ENCODE data around the gene SEMA5A.

The SEMA5A gene

DNA sequence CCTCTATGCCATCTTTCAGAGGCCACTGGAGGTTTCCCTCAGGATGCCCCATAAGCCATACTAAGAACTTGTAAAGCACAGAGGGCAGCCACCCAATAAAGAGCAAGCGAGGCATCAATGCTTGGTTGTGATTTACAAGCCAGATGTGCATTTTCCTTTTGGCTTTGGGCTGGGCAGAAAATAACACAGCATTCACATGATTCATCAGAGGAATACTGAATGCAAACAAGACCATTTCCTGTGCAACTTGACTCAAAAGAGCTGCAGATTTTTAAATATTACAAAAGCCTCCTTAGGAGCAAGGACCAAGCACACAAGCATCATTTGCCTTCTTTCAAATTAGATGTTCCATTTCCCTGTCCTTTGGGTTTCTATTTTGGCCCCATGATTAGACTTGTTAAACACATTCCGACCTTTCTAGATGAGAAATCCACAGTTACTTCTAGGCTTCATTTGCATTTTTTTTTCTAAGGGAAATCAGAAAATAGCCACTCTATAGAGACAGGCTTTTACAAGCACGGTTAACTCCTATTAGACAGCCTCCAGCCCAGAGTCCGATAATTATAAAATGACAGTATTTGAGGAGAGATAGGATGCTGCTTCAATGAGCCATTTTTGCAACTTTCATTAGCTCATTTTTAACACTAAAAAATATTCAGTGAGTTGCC lies 207.8 kb downstream of the SEMA5A start:
- H3K27me3 Mint-ChIP-seq, result no peaks in the 10 kb centered on the region
- no peak overlapping the region for H3K4me3 Mint-ChIP-seq
- no peaks in the 10 kb centered on the region for H3K4me1 Mint-ChIP-seq
- ATAC-seq (replicated peaks) (no peak), DNase-seq (no peak)
- no peak overlapping the region for H3K27ac Mint-ChIP-seq
- peaks cover 0 to 7% of the 10 kb centered on the region in 2 donors for H3K9me3 Mint-ChIP-seq
- H3K36me3 Mint-ChIP-seq, result no peaks in the 10 kb centered on the region

DNA sequence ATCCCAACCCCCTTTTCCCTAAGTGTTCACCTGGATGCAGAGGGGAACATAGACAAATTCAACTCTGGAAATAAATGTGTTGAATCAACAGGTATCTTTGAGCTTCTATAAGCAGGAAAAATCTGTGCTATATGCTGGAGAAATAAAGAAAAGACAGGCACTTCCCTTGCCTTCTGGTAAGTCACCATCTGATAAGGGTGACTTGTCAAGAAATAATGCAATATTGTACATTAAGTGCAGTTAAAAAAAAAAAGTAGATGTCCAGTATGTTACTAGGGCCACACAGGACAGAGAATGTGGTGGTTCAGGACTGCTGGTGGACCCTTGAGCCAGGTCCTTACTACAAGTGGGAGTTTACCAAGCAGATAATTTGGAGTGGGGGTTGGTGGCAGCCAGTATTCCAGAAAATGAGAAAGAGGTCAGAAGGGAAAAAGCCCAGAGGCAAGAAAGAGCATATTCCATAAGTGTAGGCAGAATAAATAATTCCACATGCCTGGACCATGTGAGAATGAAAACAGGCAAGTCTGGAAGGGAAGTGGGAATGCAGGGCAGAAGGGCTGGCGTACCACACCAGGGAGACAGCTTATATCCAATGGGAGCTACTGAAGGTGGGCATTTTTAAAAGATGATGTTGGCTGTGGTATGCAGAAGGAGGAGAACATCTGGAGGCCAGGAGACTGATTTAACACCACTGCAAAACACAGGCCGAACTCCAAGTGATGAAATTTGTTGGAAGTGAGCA lies 209.9 kb downstream of the SEMA5A start:
- no peak for ATAC-seq (replicated peaks)
- no peaks in the 10 kb centered on the region for H3K4me1 Mint-ChIP-seq

DNA sequence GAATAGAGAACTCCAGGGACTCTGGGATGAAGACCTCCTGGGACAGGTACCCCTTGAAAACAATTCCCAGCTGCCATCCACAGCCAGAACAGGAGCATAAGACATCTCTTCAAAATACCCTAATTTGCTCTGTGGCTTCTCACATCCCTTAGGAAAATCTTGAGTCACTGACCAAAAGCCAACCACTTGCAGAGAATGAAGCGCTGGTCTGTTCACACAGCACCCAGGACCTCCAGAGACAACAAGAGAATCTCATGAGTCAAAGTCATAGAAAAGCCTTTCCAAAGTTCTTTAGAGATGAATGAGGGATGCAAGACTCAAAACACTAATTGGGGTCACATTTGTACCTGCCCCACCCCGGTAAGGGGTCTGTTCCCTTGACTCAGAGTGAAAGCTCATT lies 210.6 kb downstream of the SEMA5A start:
- Mint-ChIP-seq H3K36me3 (no peaks in the 10 kb centered on the region), H3K27ac (no peak overlapping the region), H3K9me3 (peaks cover 0 to 5% of the 10 kb centered on the region in 2 donors)

More for the DNA sequence above, 209.9 kb downstream of the SEMA5A start:
- Mint-ChIP-seq H3K9me3 (peaks cover 0 to 5% of the 10 kb centered on the region in 2 donors), H3K4me3 (no peak overlapping the region), H3K27me3 (no peaks in the 10 kb centered on the region), H3K36me3 (no peaks in the 10 kb centered on the region), H3K27ac (no peak overlapping the region)
- no peak for DNase-seq

DNA sequence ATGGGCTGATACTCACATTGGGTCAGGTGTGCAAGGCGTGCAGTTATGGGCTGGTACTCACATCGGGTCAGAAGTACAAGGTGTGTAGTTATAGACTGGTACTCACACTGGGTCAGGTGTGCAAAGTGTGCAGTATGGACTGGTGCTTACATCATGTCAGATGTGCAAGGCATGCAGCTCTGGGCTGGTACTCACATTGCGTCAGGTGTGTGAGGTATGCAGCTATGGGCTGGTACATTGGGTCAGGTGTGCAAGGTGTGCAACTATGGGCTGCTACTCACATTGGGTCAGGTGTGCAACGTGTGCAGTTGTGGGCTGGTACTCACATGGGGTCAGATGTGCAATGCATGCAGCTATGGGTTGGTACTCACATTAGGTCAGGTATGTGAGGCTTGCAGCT lies 213.8 kb downstream of the SEMA5A start:
- no peak overlapping the region for H3K27ac Mint-ChIP-seq
- peaks cover 0 to 3% of the 10 kb centered on the region in 2 donors for H3K9me3 Mint-ChIP-seq
- DNase-seq (no peak), ATAC-seq (replicated peaks) (no peak)
- no peaks in the 10 kb centered on the region for H3K36me3 Mint-ChIP-seq
- no peaks in the 10 kb centered on the region for H3K27me3 Mint-ChIP-seq
- H3K4me1 Mint-ChIP-seq, result no peaks in the 10 kb centered on the region
- no peak overlapping the region for H3K4me3 Mint-ChIP-seq

More for the DNA sequence above, 210.6 kb downstream of the SEMA5A start:
- Mint-ChIP-seq H3K27me3 (no peaks in the 10 kb centered on the region), H3K4me3 (no peak overlapping the region), H3K4me1 (no peaks in the 10 kb centered on the region)
- no peak for ATAC-seq (replicated peaks)
- no peak for DNase-seq

DNA sequence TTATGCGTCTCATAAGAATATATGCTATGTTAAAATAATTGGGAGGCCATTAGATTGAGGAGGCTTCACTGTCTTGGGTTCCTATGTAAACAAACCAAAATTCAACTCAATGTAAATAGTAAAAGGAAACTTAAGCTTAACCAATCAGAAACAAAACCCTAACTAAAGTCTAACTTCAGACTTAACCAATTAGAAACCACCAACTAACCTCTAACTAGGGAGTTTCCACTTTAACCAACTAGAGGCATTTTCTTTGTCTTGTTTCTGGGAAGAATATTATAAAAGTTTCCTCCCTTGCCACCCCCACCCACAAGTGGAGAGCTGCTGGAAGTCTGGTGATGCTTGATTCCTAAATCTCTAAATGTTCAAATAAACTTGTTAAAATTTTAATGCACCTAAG lies 214.5 kb downstream of the SEMA5A start:
- Mint-ChIP-seq H3K4me1 (no peaks in the 10 kb centered on the region), H3K4me3 (no peak overlapping the region), H3K36me3 (no peaks in the 10 kb centered on the region), H3K27ac (no peak overlapping the region), H3K27me3 (no peaks in the 10 kb centered on the region), H3K9me3 (peaks cover 0 to 3% of the 10 kb centered on the region in 2 donors)
- ATAC-seq (replicated peaks), result no peak
- DNase-seq, result no peak

DNA sequence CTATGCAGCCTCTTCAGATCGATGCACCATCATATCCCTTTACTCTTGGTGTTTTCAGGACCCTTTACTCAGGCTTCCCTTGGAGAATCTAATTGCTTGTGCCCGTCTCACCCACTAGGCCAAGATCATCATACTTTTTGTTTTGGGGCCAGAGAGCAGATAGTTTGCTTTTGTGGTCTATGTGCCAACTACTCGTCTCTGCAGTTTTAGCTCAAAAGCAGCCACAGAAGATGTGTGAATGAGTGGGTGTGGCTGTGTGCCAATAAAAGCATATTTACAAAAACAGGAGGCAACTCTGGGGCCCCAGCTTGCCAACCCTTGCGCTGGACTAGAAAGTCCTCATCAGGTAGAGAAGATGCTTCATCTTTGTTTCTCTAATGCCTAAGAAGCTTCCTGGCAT lies 216.8 kb downstream of the SEMA5A start:
- Mint-ChIP-seq H3K36me3 (no peaks in the 10 kb centered on the region), H3K27me3 (no peaks in the 10 kb centered on the region), H3K27ac (no peak overlapping the region), H3K4me1 (no peaks in the 10 kb centered on the region), H3K9me3 (peaks cover 0 to 3% of the 10 kb centered on the region in 2 donors), H3K4me3 (no peak overlapping the region)
- no peak for DNase-seq
- ATAC-seq (replicated peaks), result no peak

DNA sequence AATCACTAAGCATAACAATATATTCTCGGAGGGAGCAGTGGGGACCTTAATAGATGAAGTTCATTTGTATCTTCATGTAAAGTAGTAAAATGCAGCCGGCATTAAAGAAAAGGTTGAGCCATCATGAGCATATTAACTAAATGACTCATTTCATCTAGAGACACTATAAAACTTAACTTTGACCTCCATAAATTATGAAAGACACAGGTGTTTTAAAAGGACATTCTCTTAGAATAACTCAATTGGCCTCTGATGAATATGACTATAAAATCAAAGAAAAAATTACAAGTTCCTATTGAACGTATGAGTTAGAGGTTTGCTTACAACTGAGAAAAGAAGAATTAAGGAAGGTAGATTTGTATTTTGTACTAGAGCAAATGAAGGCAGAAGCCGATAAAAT lies 220.3 kb downstream of the SEMA5A start:
- H3K9me3 Mint-ChIP-seq, result peaks cover 0 to 3% of the 10 kb centered on the region in 2 donors
- no peaks in the 10 kb centered on the region for H3K27me3 Mint-ChIP-seq
- H3K4me1 Mint-ChIP-seq, result no peaks in the 10 kb centered on the region
- DNase-seq (no peak), ATAC-seq (replicated peaks) (no peak)
- no peaks in the 10 kb centered on the region for H3K36me3 Mint-ChIP-seq
- H3K4me3 Mint-ChIP-seq, result no peak overlapping the region
- no peak overlapping the region for H3K27ac Mint-ChIP-seq

DNA sequence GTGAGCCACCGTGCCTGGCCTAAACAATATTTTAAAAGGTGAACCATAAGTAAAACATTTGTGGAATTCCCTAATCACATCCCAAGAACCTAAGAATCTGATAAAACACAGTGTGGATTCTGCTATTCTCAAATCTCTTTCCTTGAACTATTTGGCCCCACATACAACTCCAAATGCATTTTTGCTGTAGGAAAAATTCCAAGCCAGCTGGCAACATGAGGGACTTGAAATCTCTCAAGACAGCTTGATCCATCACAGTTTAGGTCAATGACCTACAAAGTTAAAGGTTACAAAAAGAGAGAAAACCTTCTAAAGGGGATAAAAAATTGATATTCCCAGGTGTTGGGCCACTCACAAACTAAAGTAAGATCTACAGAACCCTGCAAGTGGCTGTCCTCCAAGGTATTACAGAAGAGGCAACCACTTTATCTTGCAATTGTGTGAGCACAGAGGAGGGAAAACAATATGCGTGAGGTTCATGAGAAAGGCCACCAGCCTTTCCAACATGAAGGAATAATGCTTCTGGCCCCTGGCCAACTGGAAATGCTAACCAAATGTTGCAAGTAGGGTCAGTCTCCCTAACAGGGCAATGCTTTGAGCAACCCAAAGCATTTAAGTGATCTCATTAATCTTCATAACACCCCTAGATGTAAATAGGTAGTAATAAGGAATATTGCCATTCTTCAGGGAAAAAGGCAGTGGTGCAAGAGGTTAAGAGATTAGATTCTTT lies 221.4 kb downstream of the SEMA5A start:
- Mint-ChIP-seq H3K27me3 (no peaks in the 10 kb centered on the region), H3K9me3 (peaks cover 0 to 5% of the 10 kb centered on the region in 2 donors), H3K27ac (no peak overlapping the region), H3K36me3 (no peaks in the 10 kb centered on the region), H3K4me1 (no peaks in the 10 kb centered on the region), H3K4me3 (no peak overlapping the region)
- ATAC-seq (replicated peaks) (no peak), DNase-seq (no peak)

DNA sequence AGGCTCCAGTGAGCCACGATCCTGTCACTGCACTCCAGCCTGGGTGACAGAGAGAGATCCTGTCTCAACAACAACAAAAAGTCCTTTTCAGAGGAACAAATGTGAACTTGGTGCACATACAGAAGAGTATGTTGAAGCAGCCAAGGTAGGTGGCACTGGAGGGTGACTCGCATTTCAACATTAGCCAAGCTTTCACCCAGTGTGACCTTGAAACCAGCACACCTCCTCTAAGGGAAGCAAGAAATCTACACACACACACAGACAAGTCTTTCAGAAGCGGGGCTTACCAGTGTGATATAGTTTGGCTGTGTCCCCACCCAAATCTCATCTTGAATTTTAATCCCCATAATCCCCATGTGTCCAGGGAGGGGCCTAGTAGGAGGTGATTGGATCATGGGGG lies 225.2 kb downstream of the SEMA5A start:
- Mint-ChIP-seq H3K27me3 (no peaks in the 10 kb centered on the region), H3K4me3 (no peak overlapping the region), H3K4me1 (no peaks in the 10 kb centered on the region), H3K27ac (no peak overlapping the region), H3K36me3 (no peaks in the 10 kb centered on the region), H3K9me3 (peaks cover 0 to 2% of the 10 kb centered on the region in 2 donors)
- DNase-seq (no peak), ATAC-seq (replicated peaks) (no peak)

DNA sequence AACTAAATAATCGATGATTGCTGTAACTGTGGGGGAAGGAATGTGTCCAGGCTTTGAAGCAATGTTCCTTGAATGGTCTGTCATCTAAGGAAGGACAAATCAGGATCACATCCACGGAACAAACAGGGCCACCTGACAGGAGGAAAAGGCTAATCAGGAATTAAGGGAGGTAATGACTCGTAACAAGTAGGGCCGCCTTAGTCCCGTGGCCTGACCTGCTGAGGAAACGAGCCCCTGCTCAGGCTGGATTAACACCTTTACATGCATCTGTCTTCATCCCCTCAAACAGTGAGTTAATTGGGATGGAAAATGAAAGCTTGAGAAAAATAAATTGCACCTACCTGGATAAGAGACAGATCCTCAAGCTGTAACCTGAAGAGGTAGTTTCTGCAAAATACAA lies 227.8 kb downstream of the SEMA5A start:
- no peaks in the 10 kb centered on the region for H3K4me1 Mint-ChIP-seq
- H3K4me3 Mint-ChIP-seq, result no peak overlapping the region
- ATAC-seq (replicated peaks), result no peak
- no peak for DNase-seq
- H3K9me3 Mint-ChIP-seq, result peaks cover 0 to 2% of the 10 kb centered on the region in 2 donors
- H3K27ac Mint-ChIP-seq, result no peak overlapping the region
- H3K36me3 Mint-ChIP-seq, result no peaks in the 10 kb centered on the region
- no peaks in the 10 kb centered on the region for H3K27me3 Mint-ChIP-seq

DNA sequence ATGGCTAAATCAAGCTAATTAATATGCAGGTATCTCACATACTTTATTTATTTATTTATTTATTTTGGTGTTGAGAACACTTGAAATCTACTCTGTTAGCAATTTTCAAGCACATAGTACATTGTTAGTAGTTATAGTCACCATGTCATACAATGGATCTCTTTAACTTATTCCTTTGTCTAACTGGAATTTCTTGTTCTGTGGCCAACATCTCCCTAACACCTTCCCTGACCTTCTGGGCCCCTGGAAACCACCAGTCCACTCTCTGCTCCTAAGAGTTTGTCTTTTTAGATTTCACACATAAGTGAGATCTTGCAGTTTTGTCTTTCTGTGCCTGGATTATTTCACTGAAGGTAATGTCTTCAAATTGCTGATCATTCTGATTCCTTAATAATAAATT lies 229.1 kb downstream of the SEMA5A start:
- H3K4me3 Mint-ChIP-seq, result no peak overlapping the region
- peaks cover 0 to 2% of the 10 kb centered on the region in 2 donors for H3K9me3 Mint-ChIP-seq
- H3K4me1 Mint-ChIP-seq, result no peaks in the 10 kb centered on the region
- ATAC-seq (replicated peaks), result no peak
- H3K27me3 Mint-ChIP-seq, result no peaks in the 10 kb centered on the region
- no peak for DNase-seq
- H3K36me3 Mint-ChIP-seq, result no peaks in the 10 kb centered on the region
- H3K27ac Mint-ChIP-seq, result no peak overlapping the region

DNA sequence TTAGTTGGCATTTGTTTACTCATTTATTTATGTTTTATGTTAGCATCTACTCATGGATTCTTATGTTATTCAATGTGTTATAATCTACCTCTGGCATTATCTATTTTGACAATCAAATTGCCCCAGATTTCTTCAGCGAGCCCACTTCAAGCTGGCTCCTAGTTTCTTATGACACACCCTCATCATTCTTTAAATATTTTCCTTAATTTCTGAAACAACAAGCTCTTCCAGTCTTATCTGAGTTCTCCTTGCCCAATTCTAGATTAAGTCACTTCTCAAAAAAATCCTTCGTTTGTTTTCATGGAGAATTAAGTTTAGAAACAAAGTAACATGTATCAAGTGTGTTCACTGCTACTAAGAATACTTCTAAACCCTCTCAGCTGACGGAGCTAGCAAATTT lies 229.8 kb downstream of the SEMA5A start:
- H3K27me3 Mint-ChIP-seq, result no peaks in the 10 kb centered on the region
- no peak overlapping the region for H3K4me3 Mint-ChIP-seq
- H3K27ac Mint-ChIP-seq, result no peak overlapping the region
- no peaks in the 10 kb centered on the region for H3K36me3 Mint-ChIP-seq
- peaks cover 0 to 5% of the 10 kb centered on the region in 2 donors for H3K9me3 Mint-ChIP-seq
- no peak for ATAC-seq (replicated peaks)
- DNase-seq, result no peak
- no peaks in the 10 kb centered on the region for H3K4me1 Mint-ChIP-seq

DNA sequence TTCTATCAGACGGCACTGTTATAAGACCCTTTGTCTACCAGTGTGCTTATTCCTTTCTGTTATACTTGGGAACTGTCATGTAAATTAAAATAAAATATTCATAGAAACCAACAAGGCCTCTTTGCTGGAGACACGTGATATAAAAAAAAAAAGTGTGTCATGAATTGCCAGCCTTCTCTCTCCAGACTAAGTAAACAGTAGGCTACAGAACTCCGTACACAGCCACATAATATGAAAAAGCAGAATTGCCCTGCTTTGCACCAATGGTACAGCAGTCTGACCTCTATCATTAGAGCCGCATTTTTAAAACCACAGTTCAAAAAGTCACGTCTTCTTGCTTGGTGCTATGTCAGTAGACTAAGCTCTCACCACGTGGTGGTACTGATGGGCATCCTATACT lies 231.3 kb downstream of the SEMA5A start:
- Mint-ChIP-seq H3K36me3 (no peaks in the 10 kb centered on the region), H3K27me3 (no peaks in the 10 kb centered on the region), H3K27ac (no peak overlapping the region), H3K4me3 (no peak overlapping the region), H3K4me1 (no peaks in the 10 kb centered on the region), H3K9me3 (peaks cover 0 to 4% of the 10 kb centered on the region in 2 donors)
- ATAC-seq (replicated peaks), result no peak
- DNase-seq, result no peak

DNA sequence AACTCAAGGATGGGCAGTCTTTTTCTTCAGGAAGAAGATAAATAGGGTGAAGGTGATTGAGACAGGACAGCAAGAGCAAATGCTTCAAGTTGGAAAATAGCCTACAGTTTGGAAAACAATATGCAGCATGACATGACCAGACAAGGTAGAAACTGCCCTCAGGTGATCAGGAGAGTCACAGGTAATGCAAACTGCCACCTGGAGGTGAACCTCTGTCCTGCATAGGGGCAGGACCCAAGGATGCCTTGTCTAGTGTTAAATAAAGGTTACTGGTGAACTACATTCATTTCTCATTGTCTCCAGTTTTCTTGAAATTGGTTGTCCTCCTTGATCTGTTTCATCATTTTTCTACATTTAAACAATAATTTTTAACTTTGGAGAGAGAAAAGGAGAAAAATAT lies 232.1 kb downstream of the SEMA5A start:
- Mint-ChIP-seq H3K27me3 (no peaks in the 10 kb centered on the region), H3K4me3 (no peak overlapping the region), H3K4me1 (no peaks in the 10 kb centered on the region), H3K27ac (no peak overlapping the region), H3K36me3 (no peaks in the 10 kb centered on the region), H3K9me3 (peaks cover 0 to 4% of the 10 kb centered on the region in 2 donors)
- no peak for DNase-seq
- ATAC-seq (replicated peaks), result no peak

DNA sequence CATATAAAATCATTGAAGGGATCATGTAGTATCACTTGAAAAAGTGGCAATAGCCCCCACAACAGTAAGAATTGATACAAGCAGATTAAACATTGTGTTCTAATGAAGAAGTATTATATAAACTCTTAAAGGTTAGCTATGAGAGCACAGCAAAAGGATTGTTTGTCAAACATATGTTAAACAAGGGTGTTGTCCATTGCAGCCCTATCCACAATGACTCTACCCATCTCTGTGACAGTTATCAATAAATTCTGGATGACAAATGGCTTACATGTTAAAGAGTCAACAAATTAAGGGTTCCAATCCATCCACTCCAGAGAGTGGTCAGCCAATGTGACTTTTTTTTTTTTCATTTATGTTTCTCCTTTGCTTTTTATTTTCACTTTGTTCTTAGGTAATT lies 238.7 kb downstream of the SEMA5A start:
- no peaks in the 10 kb centered on the region for H3K36me3 Mint-ChIP-seq
- ATAC-seq (replicated peaks) (no peak), DNase-seq (no peak)
- no peak overlapping the region for H3K27ac Mint-ChIP-seq
- H3K4me3 Mint-ChIP-seq, result no peak overlapping the region
- peaks cover 0 to 4% of the 10 kb centered on the region in 2 donors for H3K9me3 Mint-ChIP-seq
- no peaks in the 10 kb centered on the region for H3K4me1 Mint-ChIP-seq
- H3K27me3 Mint-ChIP-seq, result no peaks in the 10 kb centered on the region

Data from stimulated activated naive B cell treated with anti-CD40 and anti-IgM and Interleukin-4, amounts not matched to agents 10 μg/mL and 1 μg/mL and 100 μg/mL, for 72 hours (primary cell).